ENCODE data around the gene NR3C2.

Gene NR3C2

DNA sequence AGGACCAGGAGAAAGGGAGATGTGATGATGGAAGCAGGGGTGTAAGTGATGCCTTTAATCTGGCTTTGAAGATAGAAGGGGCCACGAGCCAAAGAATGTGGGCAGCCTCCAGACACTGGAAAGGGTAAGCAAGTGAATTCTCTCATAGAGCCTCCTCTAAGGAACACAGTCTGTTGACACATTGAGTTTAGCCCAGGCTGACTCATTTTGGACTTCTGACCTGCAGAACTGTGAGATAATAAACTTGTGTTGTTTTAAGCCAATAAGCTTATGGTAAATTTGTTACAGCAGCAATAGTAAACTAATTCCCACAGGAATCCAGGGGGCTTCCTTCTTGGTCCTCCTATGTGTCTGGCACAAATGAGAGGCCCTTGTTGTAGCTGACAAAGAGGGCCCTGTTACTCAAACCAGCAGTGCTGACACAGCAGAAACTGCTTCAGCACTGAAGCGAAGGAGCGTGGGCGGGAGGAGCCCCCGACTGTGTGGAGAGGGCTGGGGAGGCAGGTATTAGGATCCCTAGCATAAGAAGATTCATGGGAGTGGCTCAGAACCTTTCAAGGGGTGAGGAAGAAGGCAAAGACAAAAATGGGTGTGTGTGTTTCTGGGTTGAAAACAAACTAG lies 268.7 kb downstream of the NR3C2 start:
- Histone ChIP-seq H3K27ac (ENCODE audit: insufficient read depth, low read length, poor library complexity, severe bottlenecking) (no peak overlapping the region), H3K27me3 (replicated peaks; ENCODE audit: control insufficient read depth, insufficient read depth, low read length, poor library complexity, severe bottlenecking) (no peaks in the 10 kb centered on the region), H3K4me1 (ENCODE audit: control insufficient read depth, insufficient read depth, low read length, poor library complexity, severe bottlenecking) (no peaks in the 10 kb centered on the region), H3K9me3 (ENCODE audit: control insufficient read depth, low read length) (peaks cover 3% of the 10 kb centered on the region), H3K4me3 (ENCODE audit: insufficient read depth, low read depth, low read length, poor library complexity, severe bottlenecking) (no peak overlapping the region), H3K36me3 (ENCODE audit: control insufficient read depth, insufficient read depth, low read length) (peaks cover 4% of the 10 kb centered on the region)
- DNase-seq: no peak

DNA sequence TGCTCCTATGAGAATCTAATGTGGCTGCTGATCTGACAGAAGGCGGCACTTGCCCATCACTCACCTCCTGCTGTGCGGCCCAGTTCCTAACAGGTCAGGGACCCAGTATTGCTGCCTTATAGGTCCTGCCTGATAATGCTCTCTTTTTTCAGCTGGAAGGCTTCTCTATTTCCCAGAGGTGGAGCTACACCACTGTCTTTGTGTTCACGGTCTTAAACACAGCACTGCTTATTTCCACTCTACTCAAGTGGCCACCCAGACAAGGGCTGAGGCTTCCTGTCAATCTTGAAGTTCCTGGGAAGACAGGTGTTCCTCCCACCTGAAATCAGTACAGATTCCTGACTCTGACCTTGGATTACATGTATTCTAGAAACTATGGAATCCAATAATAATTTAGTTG lies 270.6 kb downstream of the NR3C2 start:
- H3K9me3 ChIP-seq (ENCODE audit: control insufficient read depth, low read length): peaks cover 3% of the 10 kb centered on the region
- peaks cover 4% of the 10 kb centered on the region for H3K36me3 ChIP-seq (ENCODE audit: control insufficient read depth, insufficient read depth, low read length)
- H3K4me3 ChIP-seq (ENCODE audit: insufficient read depth, low read depth, low read length, poor library complexity, severe bottlenecking): no peak overlapping the region
- no peaks in the 10 kb centered on the region for H3K4me1 ChIP-seq (ENCODE audit: control insufficient read depth, insufficient read depth, low read length, poor library complexity, severe bottlenecking)
- no peak for DNase-seq
- no peak overlapping the region for H3K27ac ChIP-seq (ENCODE audit: insufficient read depth, low read length, poor library complexity, severe bottlenecking)
- H3K27me3 ChIP-seq (replicated peaks; ENCODE audit: control insufficient read depth, insufficient read depth, low read length, poor library complexity, severe bottlenecking): no peaks in the 10 kb centered on the region

DNA sequence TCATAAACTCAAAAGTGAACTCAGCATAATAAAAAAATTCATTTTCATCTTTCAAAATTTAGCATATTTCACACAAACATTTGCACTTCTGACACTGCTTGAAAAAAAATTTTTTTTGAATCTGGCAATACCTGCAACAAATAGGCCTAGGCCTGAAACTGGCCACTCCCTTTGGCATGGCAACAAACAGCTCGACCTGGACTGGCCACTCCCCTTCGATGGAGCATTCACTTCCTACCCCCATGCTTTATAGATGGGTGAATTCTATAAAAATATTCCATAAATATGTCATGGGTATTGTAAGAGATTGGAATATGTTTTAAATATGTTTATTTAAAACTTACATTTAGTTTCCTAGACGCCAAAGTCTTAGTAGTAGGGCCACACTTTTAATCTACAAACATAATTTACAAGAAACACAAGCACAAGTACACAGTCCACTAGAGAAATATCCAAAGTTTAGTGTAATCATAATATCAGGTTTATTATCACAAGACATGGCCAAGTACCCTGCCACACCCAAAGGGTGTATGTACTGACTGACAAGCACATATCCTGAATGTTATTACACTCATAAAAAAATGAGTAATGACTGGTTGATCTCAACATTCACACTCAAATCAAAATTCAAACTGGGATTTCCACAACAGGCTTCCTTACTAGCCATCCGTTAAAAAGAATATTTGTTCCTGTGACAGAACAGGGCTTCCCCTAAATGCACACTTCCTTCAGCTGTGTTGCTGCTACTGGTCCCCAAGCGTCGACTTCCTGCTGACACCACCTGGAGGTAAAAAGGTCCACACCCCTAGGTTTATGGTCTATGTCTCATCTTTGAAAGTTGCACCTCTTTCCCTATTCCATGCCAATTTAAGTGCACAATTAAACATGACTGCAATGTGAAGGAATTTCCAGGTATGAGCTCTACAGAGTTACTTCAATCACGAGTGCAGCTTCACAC lies 271.5 kb downstream of the NR3C2 start:
- peaks cover 4% of the 10 kb centered on the region for H3K36me3 ChIP-seq (ENCODE audit: control insufficient read depth, insufficient read depth, low read length)
- DNase-seq: no peak
- no peaks in the 10 kb centered on the region for H3K27me3 ChIP-seq (replicated peaks; ENCODE audit: control insufficient read depth, insufficient read depth, low read length, poor library complexity, severe bottlenecking)
- no peaks in the 10 kb centered on the region for H3K4me1 ChIP-seq (ENCODE audit: control insufficient read depth, insufficient read depth, low read length, poor library complexity, severe bottlenecking)
- no peak overlapping the region for H3K27ac ChIP-seq (ENCODE audit: insufficient read depth, low read length, poor library complexity, severe bottlenecking)
- peaks cover 3% of the 10 kb centered on the region for H3K9me3 ChIP-seq (ENCODE audit: control insufficient read depth, low read length)
- no peak overlapping the region for H3K4me3 ChIP-seq (ENCODE audit: insufficient read depth, low read depth, low read length, poor library complexity, severe bottlenecking)

DNA sequence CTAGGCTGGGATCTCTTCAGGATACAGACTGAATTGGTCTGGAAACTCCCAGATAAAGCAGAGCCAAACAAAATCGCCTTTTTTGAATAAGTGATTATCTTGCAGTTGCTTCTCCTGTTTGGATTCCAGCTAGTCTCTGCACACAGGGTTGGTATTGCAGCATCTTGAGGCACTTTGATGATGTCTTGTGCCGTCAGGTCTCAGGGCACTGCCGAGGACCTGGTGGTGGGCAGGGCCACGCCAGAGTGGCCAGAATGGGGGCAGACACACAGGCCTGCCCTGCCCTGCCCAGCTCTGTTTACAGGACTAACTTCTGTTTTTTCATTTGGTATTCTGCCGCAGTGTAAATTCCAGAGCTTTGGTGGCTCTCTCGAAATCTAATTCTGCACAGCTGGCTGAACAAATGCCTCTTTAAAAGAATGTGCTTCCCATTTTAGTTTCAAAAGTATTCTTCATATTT lies 276.1 kb downstream of the NR3C2 start:
- Histone ChIP-seq H3K27ac (ENCODE audit: insufficient read depth, low read length, poor library complexity, severe bottlenecking) (no peak overlapping the region), H3K27me3 (replicated peaks; ENCODE audit: control insufficient read depth, insufficient read depth, low read length, poor library complexity, severe bottlenecking) (no peaks in the 10 kb centered on the region), H3K9me3 (ENCODE audit: control insufficient read depth, low read length) (no peaks in the 10 kb centered on the region), H3K4me1 (ENCODE audit: control insufficient read depth, insufficient read depth, low read length, poor library complexity, severe bottlenecking) (no peaks in the 10 kb centered on the region), H3K4me3 (ENCODE audit: insufficient read depth, low read depth, low read length, poor library complexity, severe bottlenecking) (no peak overlapping the region), H3K36me3 (ENCODE audit: control insufficient read depth, insufficient read depth, low read length) (no peaks in the 10 kb centered on the region)
- no peak for DNase-seq

DNA sequence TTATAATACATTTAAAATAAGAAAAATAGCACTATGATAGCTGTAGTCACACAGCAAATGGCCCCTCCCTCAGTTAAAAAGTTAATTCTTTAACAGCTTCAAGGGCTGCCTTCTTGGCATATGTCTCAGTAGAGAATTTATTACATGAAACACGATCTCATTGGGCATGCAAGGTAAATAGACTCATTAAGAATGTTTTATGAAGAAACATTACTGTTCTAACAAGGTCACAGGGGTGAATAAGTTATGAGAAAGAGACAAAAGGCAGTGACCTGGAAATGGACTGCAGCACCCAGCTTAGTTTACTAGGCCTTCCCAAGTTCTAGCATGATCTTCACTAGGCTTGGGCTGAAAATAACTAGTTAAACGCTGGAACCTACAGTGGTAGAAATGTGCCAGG lies 277.7 kb downstream of the NR3C2 start:
- DNase-seq: no peak
- no peak overlapping the region for H3K27ac ChIP-seq (ENCODE audit: insufficient read depth, low read length, poor library complexity, severe bottlenecking)
- H3K4me3 ChIP-seq (ENCODE audit: insufficient read depth, low read depth, low read length, poor library complexity, severe bottlenecking): no peak overlapping the region
- H3K9me3 ChIP-seq (ENCODE audit: control insufficient read depth, low read length): no peaks in the 10 kb centered on the region
- H3K4me1 ChIP-seq (ENCODE audit: control insufficient read depth, insufficient read depth, low read length, poor library complexity, severe bottlenecking): no peaks in the 10 kb centered on the region
- no peaks in the 10 kb centered on the region for H3K36me3 ChIP-seq (ENCODE audit: control insufficient read depth, insufficient read depth, low read length)
- no peaks in the 10 kb centered on the region for H3K27me3 ChIP-seq (replicated peaks; ENCODE audit: control insufficient read depth, insufficient read depth, low read length, poor library complexity, severe bottlenecking)

DNA sequence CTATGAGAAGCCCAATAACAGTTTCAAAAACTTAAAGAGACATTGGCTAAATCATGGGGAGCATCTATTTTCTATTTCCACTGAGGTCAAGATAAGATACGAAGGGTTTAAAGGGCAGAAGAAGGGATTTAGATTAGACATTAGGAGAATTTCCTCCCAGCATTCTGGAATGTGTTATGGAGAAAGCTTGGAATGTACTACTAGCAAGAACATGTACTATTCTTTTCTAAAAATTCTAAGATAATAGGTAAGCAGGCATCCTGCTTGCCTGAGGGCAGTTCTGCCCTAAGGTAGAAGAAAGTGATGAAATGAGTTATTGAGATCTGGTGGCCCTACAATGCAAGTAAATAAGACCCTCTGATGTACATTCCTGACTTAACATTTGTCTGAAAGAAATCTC lies 279.2 kb downstream of the NR3C2 start:
- Histone ChIP-seq H3K9me3 (ENCODE audit: control insufficient read depth, low read length) (no peaks in the 10 kb centered on the region), H3K27me3 (replicated peaks; ENCODE audit: control insufficient read depth, insufficient read depth, low read length, poor library complexity, severe bottlenecking) (no peaks in the 10 kb centered on the region), H3K4me3 (ENCODE audit: insufficient read depth, low read depth, low read length, poor library complexity, severe bottlenecking) (no peak overlapping the region), H3K4me1 (ENCODE audit: control insufficient read depth, insufficient read depth, low read length, poor library complexity, severe bottlenecking) (no peaks in the 10 kb centered on the region), H3K36me3 (ENCODE audit: control insufficient read depth, insufficient read depth, low read length) (no peaks in the 10 kb centered on the region), H3K27ac (ENCODE audit: insufficient read depth, low read length, poor library complexity, severe bottlenecking) (no peak overlapping the region)
- no peak for DNase-seq

DNA sequence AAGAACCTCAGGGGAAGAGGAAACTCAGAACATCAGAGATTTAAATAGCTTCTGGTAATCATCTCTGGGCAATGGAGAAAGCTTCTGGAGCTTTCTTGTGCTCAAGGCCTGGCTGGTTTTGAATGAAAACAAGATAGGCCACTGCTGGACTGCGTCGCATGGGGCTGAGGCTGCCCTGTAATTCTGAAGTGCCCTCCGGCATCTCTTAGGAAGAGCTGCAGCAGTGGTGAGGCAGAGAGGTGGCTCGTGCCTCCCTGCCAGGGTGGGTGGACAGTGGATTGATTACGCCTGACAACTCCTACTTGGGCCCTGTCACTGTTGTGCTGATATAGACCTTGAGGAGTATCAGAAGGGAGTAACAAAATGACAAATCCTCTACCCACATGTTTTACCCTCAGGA lies 279.7 kb downstream of the NR3C2 start:
- Histone ChIP-seq H3K4me1 (ENCODE audit: control insufficient read depth, insufficient read depth, low read length, poor library complexity, severe bottlenecking) (no peaks in the 10 kb centered on the region), H3K27me3 (replicated peaks; ENCODE audit: control insufficient read depth, insufficient read depth, low read length, poor library complexity, severe bottlenecking) (no peaks in the 10 kb centered on the region), H3K9me3 (ENCODE audit: control insufficient read depth, low read length) (no peaks in the 10 kb centered on the region), H3K4me3 (ENCODE audit: insufficient read depth, low read depth, low read length, poor library complexity, severe bottlenecking) (no peak overlapping the region), H3K27ac (ENCODE audit: insufficient read depth, low read length, poor library complexity, severe bottlenecking) (no peak overlapping the region), H3K36me3 (ENCODE audit: control insufficient read depth, insufficient read depth, low read length) (no peaks in the 10 kb centered on the region)
- no peak for DNase-seq

DNA sequence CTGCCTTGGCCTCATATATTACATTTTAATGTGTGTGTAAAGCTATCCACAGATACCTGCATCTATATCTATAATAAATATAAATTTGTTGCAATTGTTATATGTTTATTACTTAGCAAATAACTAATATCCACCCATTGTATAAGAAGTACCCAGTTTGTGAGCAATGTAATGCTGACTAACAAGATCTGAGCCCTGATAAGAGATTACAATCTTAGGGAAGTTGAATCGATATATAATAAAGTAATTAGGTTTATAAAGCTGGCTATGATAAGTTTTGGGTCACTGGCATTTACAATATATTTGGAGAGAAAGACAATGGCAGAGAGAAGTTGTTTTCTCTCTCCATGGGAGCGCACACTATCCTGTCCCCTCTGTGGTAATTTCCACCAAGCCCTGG lies 280.6 kb downstream of the NR3C2 start:
- H3K4me1 ChIP-seq (ENCODE audit: control insufficient read depth, insufficient read depth, low read length, poor library complexity, severe bottlenecking): no peaks in the 10 kb centered on the region
- H3K27me3 ChIP-seq (replicated peaks; ENCODE audit: control insufficient read depth, insufficient read depth, low read length, poor library complexity, severe bottlenecking): no peaks in the 10 kb centered on the region
- no peak overlapping the region for H3K4me3 ChIP-seq (ENCODE audit: insufficient read depth, low read depth, low read length, poor library complexity, severe bottlenecking)
- DNase-seq: no peak
- no peaks in the 10 kb centered on the region for H3K9me3 ChIP-seq (ENCODE audit: control insufficient read depth, low read length)
- H3K36me3 ChIP-seq (ENCODE audit: control insufficient read depth, insufficient read depth, low read length): no peaks in the 10 kb centered on the region
- H3K27ac ChIP-seq (ENCODE audit: insufficient read depth, low read length, poor library complexity, severe bottlenecking): no peak overlapping the region

DNA sequence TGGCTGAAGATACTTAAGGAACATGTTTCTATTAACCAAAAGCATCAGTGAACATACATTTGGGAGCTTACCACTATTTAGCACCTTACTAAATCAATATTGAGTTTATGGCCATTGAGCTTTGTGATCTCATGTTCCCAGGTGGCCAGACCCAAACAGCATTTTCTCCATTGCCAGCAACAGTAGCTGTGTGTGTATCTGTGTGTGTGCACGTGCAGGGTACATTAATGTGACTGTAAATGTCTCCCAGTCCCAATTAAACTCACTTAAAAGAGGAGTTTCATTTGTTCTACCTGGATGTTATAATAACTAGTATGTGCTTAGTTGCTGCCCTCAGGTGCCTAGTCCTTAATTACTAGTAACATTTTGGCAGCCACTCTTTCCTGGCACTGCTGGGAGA lies 282.4 kb downstream of the NR3C2 start:
- Histone ChIP-seq H3K27me3 (replicated peaks; ENCODE audit: control insufficient read depth, insufficient read depth, low read length, poor library complexity, severe bottlenecking) (no peaks in the 10 kb centered on the region), H3K4me1 (ENCODE audit: control insufficient read depth, insufficient read depth, low read length, poor library complexity, severe bottlenecking) (no peaks in the 10 kb centered on the region), H3K27ac (ENCODE audit: insufficient read depth, low read length, poor library complexity, severe bottlenecking) (no peak overlapping the region), H3K9me3 (ENCODE audit: control insufficient read depth, low read length) (no peaks in the 10 kb centered on the region), H3K4me3 (ENCODE audit: insufficient read depth, low read depth, low read length, poor library complexity, severe bottlenecking) (no peak overlapping the region), H3K36me3 (ENCODE audit: control insufficient read depth, insufficient read depth, low read length) (no peaks in the 10 kb centered on the region)
- no peak for DNase-seq

DNA sequence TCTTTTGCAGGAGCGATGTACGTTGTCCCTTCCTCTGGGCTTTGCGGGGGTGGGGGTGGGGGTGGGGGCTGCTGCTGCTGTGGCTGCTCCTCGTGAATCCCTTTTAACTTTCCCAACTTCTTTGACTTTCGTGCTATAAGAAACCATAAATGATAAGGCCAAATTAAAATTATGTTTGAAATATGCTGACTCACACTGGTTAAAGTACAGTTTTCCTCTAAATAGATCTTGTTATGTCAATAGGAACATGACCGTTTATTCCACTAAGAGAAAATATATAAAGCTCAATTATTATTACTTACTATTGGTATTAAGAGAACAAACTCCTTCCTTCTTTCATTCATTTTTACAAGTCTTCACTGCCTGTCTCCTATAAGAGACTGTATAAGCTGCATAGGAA lies 287.4 kb downstream of the NR3C2 start:
- Histone ChIP-seq H3K4me3 (ENCODE audit: insufficient read depth, low read depth, low read length, poor library complexity, severe bottlenecking) (no peak overlapping the region), H3K4me1 (ENCODE audit: control insufficient read depth, insufficient read depth, low read length, poor library complexity, severe bottlenecking) (no peaks in the 10 kb centered on the region), H3K27me3 (replicated peaks; ENCODE audit: control insufficient read depth, insufficient read depth, low read length, poor library complexity, severe bottlenecking) (no peaks in the 10 kb centered on the region), H3K27ac (ENCODE audit: insufficient read depth, low read length, poor library complexity, severe bottlenecking) (no peak overlapping the region), H3K36me3 (ENCODE audit: control insufficient read depth, insufficient read depth, low read length) (peaks cover 5% of the 10 kb centered on the region), H3K9me3 (ENCODE audit: control insufficient read depth, low read length) (no peaks in the 10 kb centered on the region)
- DNase-seq: no peak

All from effector memory CD4-positive, alpha-beta T cell (primary cell).